Body of pancreas (tissue), 4 donors: Measurements from ENCODE around the gene PPP1R13L. TPM values are rescaled to one million over a fixed set of nuclear protein-coding genes. Genes with fewer than 3 reads are reported as not detected.

Experiments
- ATAC-seq: fragments of 150-250 bp; one replicate; pipeline ENCODE4 v1.9.1; 2016
- DNase-seq, 4 donors: peaks; one replicate each; pipeline ENCODE4 v3.0.0-alpha.2; 2019
- H3K27ac ChIP-seq, 4 donors: fragments of 200-600 bp; sonication (generic); 1 replicate in 3 of 4; 2 replicates in 1 of 4; pipeline versions ENCODE4 v1.5.1 to v1.6.1; 2016 to 2019; ENCODE audit warnings: mild to moderate bottlenecking in 1 of 4, mixed read lengths in 1 of 4, moderate library complexity in 1 of 4
- H3K27me3 ChIP-seq, 2 donors: fragments of 200-600 bp; sonication (generic); one replicate each; pipeline ENCODE4 v1.6.0; 2016; ENCODE audit warnings: mild to moderate bottlenecking in 1 of 2
- H3K36me3 ChIP-seq, 2 donors: fragments of 200-600 bp; sonication (generic); replicated peaks in 1 of 2; 2 replicates each; pipeline ENCODE4 v1.5.1; 2016; ENCODE audit warnings: low read depth in 2 of 2; ENCODE audit not compliant: insufficient read depth in 1 of 2
- H3K4me1 ChIP-seq: fragments of 200-600 bp; sonication (generic); one replicate; pipeline ENCODE4 v1.6.0; 2016
- H3K4me3 ChIP-seq, 2 donors: fragments of 200-600 bp; sonication (generic); 1 replicate in 1 of 2; 2 replicates in 1 of 2; pipeline ENCODE4 v1.5.1; 2016 to 2019
- H3K9me3 ChIP-seq, 3 donors: fragments of 200-600 bp; sonication (generic); 1 replicate in 2 of 3; 2 replicates in 1 of 3; pipeline ENCODE4 v1.5.1; 2016
- CTCF ChIP-seq, 7 experiments: fragments of 450-650 bp in 4 of 7; fragments of 200-600 bp in 3 of 7; sonication (generic) in 3 of 7; IDR thresholded peaks; one replicate each; pipeline ENCODE4 v1.5.1; 2016 to 2019; ENCODE audit warnings: antibody characterized with exemption in 7 of 7
- POLR2A ChIP-seq, 3 donors: fragments of 450-650 bp; IDR thresholded peaks; one replicate each; pipeline ENCODE4 v1.6.1; 2016; ENCODE audit warnings: antibody characterized with exemption in 3 of 3, mild to moderate bottlenecking in 2 of 3
- WGBS, 2 donors: methylation state at CpG; one replicate each; pipeline ENCODE4 v1.1.5; 2017; 5-methylcytosine and 5-hydroxymethylcytosine counted together
- intact Hi-C: fragments of 100-400 bp; cut with DNase I; formaldehyde crosslinking; loops from one replicate; pipeline ENCODE4 v1.15.1; 2023
- total RNA-seq, 2 donors: library from RNA; depleted of rRNA; stranded (reverse); fragments of >200 nt; gene quantifications; one replicate each; pipeline ENCODE4 v1.1.0, GENCODE V29; 2016

PPP1R13L gene
- total RNA-seq, 2 donors from 2014 or later, result 26.4 to 32.9 TPM

- Histone ChIP-seq H3K4me1 (peaks cover 35% of the 10 kb centered on the region), H3K27me3 (no peaks in the 10 kb centered on the region), H3K36me3 (peaks cover 0 to 3% of the 10 kb centered on the region in 2 donors), H3K27ac (no peak overlapping the region), H3K9me3 (no peaks in the 10 kb centered on the region), H3K4me3 (no peak overlapping the region)
- intact Hi-C loops, result no loop called here
- no peak for TF ChIP-seq POLR2A (IDR thresholded peaks at IDR 0.05)
- no peak for TF ChIP-seq CTCF (IDR thresholded peaks at IDR 0.05)
- ATAC-seq (no peak), DNase-seq (no peak)
- WGBS, 2 donors, result 67 to 85% methylated on average over 3 to 6 of the region's 6 CpGs
Measured at GRCh38 chr19:45400192-45400591, 4.7 kb downstream of the PPP1R13L start.

- Histone ChIP-seq H3K27ac (no peak overlapping the region), H3K36me3 (peaks cover 0 to 3% of the 10 kb centered on the region in 2 donors), H3K4me3 (no peak overlapping the region), H3K27me3 (no peaks in the 10 kb centered on the region), H3K9me3 (no peaks in the 10 kb centered on the region), H3K4me1 (peaks cover 7% of the 10 kb centered on the region)
- DNase-seq (no peak), ATAC-seq (no peak)
- intact Hi-C loops, result no loop called here
- WGBS, 2 donors, result 78 to 87% methylated on average over 30 to 45 of the region's 59 CpGs
- TF ChIP-seq CTCF (IDR thresholded peaks at IDR 0.05) (no peak), POLR2A (IDR thresholded peaks at IDR 0.05) (no peak)
Measured at GRCh38 chr19:45395821-45396617, 8.8 kb downstream of the PPP1R13L start.

GRCh38 chr19:45391871-45392665 is 12.8 kb downstream of the PPP1R13L start:
- no peak for DNase-seq
- Histone ChIP-seq H3K9me3 (no peaks in the 10 kb centered on the region), H3K27me3 (no peaks in the 10 kb centered on the region), H3K4me1 (no peaks in the 10 kb centered on the region), H3K4me3 (no peak overlapping the region), H3K27ac (no peak overlapping the region), H3K36me3 (peaks cover 0 to 3% of the 10 kb centered on the region in 2 donors)
- intact Hi-C loops, result no loop called here
- 89 to 91% methylated on average over 9 to 18 of the region's 21 CpGs for whole genome bisulfite sequencing, 2 donors
- peak; percentile 34 for ATAC-seq
- no peak for TF ChIP-seq CTCF (IDR thresholded peaks at IDR 0.05)
- TF ChIP-seq POLR2A (IDR thresholded peaks at IDR 0.05), result no peak

- WGBS, 2 donors, result 73 to 78% methylated on average over 3 of the region's 3 CpGs
- peaks cover 0 to 3% of the 10 kb centered on the region in 2 donors for H3K36me3 ChIP-seq
- H3K27me3 ChIP-seq, result no peaks in the 10 kb centered on the region
- DNase-seq (no peak), ATAC-seq (no peak)
- H3K4me3 ChIP-seq, result no peak overlapping the region
- no peaks in the 10 kb centered on the region for H3K9me3 ChIP-seq
- TF ChIP-seq POLR2A (IDR thresholded peaks at IDR 0.05), result no peak
- TF ChIP-seq CTCF (IDR thresholded peaks at IDR 0.05), result no peak
- no peaks in the 10 kb centered on the region for H3K4me1 ChIP-seq
- intact Hi-C loops, result no loop called here
- no peak overlapping the region for H3K27ac ChIP-seq
Measured at GRCh38 chr19:45391346-45391745, 13.5 kb downstream of the PPP1R13L start.
